NCI-H226 (cell line): ENCODE results near the gene ENOX1.
"Not testable (repeated sequence)": the region's sequence is repeated elsewhere in the genome, so short reads cannot be mapped to it uniquely, and the experiment has no call there.

Experiments
- DNase-seq: peaks from one replicate; pipeline ENCODE4 v3.0.0-alpha.2; 2015

The ENOX1 gene

DNA sequence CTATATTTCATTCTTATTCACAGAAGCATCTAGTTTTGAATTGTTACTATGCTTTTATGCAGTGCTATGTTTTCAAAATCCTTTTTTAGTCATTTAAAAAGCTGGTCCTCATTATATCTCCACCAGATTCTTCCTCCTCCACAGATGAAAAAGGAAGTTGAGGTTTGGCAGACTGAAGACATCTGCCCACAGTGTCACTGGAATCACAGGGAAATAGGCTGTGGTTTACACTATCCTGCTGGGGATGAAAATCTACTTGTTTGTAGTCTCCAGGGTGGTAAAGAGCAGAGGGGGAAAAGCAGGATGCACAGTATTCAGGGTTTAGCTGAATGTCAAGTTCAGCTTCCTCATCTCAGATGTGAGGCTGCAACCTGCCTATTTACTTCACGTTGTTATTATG lies 412.2 kb downstream of the ENOX1 start:
- DNase-seq = peak; percentile 32

GRCh38 chr13:43373400-43373799 lies 413.4 kb downstream of the ENOX1 start:
- no peak for DNase-seq

DNA sequence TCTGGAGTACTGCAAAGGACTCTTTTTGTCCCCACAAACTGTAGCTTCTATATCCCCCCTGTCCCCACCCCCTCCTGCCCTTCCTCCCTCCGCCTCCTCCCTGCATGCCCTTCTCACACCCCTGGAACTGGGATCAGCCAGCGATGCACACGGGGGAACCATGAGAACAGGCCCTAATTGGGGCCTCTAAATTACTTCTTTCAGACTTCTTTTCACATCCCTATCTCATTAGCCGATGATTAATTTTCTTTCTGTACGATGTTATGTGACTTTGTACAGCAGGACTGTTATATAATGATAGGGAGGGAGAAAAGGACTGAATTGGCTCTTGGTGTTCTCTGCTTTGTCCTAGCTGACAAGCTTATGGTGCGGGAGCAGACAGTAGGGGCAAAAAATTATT lies 415.9 kb downstream of the ENOX1 start:
- DNase-seq = no peak

DNA sequence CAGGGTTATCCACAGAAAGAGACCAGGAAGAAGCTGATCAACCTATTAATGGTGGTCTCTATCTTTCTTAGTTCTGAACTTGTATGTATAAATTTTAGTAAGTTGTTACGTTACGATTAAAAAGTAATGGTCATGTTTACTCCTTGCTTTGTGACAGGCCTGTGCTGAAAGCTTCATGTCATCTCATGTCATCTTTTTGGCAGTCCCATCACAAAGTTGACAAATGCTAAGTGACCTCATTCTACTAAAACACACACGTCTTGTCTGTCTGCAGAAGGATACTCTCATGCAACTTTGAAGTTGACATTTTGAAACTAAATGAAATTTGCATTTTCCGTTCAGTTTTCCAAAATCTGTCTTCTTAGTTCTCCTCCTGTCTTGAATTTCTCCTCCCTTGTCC lies 417.5 kb downstream of the ENOX1 start:
- DNase-seq = no peak

DNA sequence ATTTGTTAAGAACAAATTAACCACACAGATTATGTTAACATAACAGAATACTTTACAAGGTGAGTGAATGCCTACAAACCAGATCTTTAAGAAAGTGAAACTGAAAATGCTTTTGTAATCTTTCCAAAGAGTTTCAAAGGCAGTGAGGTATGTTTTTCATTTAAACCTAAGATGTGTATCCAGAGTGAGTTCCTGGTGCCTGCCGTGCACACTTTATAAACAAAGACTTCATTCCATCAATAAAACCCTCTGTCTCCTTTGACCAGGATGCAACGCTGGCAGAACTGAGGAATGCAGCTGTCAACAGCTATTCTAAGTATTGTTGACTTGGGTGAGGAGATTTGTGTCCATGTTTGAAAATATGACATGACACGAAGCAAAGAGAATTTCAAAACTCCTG lies 418.8 kb downstream of the ENOX1 start:
- DNase-seq = peak; percentile 9

DNA sequence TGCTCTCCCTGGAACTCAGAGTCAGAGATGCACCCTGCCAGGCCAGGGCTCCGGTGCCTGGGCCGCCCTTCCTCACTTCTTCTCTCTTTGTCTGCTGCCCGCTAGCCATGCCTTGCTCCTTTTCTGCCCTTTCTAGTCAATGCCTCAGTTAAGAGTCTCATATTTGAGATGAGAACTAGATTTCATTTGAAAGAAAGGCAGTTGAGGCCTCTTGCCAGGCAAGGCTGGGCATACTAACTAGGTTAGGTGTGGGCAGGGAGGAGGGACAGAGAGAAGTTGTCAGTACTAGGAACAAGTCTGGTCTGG lies 421.8 kb downstream of the ENOX1 start:
- DNase-seq = no peak

DNA sequence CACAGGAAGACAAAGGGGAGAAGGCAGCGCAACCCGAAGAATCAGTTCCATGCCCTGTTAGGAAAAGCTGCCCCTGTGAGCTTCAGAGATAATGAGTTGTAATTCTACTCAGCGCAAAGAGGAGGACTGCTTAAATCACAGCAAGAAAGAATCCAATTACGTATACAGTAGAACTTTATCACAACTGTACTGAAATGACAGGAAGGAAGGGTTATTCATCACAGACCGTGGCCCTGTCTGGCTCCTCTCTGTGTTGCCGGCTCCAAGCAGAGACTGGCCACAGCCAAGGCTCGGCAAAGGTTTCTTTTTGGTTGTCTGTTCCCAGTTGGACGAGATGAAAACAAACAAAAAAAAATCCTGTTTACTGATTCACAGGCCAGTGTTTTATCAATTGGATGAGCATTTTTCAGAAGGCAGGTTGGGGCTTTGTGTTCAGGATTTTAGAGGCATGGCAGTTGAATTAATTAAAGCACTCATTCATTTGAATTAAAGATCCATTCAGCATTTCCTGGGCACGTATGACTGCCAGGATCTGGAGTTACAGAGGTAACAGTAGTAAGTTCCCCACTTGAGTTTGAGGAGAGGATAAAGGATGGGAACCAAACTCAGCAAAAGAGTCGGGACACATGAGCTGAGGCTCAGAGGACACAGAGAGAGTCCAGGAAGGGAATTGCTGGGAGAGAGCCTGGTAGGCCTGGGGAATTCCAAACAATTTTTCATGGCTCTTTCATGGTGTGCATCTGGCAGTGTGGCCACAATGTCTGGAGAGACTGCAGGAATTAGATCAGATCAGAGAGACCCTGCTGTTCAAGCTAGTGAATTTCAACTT lies 422.3 kb downstream of the ENOX1 start:
- DNase-seq = no peak

DNA sequence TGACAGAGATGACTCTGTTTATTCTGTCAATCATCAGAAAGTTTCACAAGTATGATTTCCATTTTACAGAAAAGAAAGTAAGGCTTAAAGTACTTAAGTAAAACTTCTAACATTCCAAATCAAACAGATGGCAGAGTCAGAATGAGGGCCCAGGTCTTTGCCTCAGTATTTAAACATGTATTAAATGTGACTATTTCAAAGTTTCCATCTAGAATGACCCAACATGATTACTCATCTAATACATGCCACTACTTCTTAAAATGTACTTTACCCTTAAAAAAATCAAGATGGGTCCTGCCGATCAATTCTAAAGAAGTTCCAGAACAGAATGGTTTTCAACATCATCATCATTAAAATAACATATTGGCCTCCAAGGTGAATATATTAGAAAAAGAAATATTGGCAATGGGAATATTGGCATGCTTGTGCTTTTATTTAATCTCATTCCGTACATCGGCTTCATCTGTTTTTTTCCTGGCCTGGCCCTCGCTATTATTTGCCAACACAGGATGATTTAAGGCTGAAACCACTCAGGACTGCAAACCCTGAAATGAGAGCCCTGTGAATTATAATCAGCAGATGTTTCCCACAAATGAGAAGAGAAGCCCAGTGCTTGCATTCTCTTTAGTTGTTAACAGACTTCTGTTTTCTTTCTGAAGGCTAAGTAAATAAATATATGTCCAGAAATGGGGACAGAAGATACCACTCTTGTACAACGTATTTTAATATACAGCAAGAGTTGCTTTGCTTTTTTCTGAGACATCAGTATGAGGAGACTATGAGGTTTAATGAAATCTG lies 423.4 kb downstream of the ENOX1 start:
- DNase-seq = no peak

DNA sequence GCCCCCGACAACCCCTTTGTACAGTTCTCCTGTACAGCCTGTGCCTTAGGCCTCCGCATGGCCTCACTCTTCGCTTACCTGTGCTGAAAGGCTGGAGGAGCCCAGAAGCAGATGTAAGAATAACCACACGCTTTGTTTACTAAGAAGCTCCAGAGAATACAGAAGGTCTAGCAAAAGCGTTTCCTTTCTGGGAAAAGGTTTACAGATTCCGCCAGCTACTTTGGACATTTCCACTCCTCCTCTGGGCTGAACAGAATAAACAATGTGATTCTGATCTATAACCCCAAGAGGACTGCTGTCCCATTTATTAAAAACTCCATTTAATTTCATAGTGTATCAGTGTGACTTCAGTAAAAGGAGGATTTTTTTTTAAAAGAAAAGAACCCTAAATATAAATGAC lies 424.2 kb downstream of the ENOX1 start:
- DNase-seq = no peak

DNA sequence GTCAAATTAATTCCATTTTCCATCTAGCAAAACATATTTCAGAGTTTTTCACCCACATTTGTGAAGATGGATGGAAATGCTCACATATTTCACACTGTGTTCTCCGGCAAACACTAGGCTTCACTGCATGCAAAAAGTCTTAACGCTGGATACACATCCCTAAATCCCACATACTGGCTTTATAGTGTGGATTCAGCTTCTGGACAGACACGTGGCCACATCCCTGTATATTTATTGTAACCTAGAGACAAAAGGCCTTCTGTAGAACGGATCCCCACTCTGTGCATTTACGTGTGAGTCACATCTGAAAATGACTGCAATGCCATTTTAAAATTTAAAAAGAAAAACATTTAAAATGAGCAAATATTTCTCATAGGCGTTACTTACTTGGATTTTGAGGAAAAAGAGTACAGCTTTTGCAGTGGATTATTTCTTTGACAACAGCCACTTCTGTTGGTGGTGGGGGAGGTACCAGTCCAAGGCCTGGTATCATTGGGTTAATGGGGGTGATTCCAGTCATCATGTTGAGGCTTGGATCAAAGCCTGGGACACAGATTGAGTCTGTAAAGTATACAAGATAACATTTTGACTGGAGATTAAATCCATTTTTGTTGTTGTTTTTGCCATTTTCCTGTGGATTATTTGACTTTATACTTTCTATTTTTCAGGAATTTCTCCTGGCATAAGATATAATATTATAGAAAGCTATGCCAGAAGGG lies 425.7 kb downstream of the ENOX1 start:
- no peak for DNase-seq

DNA sequence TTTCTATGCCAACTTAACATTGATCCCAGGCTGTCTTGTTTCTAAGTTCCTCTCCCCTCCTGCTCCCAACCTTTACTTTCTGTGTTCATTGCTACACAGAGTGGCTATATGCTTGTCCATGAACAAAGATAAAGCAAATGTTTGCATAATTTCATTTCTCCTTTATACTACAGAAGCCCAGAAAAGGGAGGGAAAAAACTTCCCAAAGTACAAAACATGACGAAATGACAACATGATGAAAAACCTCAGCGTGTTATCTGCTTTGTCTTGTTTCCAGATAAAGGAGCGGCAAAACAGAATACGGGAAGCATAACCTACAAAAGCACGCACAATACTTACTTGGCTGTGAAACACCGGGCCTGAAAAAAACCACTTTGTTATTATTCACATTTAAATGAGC lies 426.6 kb downstream of the ENOX1 start:
- no peak for DNase-seq

- no peak for DNase-seq
Measured at GRCh38 chr13:43359536-43359935, 427.2 kb downstream of the ENOX1 start.

DNA sequence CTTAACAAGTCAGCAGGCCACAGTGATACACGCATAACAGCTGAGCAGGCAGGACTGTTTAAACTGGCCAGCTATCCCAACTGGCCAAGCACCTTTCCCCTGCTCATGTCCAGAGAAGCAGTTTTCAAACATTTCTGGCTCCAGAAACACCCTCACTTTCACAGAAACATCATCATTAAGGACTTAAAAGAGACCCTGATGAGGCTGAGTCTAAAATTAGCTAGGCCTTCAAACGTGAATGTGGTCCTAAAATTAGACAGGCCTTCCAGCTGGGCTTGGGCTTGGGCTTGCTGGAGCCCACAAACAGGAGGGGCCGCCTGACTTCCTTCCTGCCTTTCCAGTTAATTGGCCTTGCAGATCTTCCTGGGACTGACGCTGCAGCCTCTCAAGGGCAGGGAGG lies 429.2 kb downstream of the ENOX1 start:
- DNase-seq = no peak

DNA sequence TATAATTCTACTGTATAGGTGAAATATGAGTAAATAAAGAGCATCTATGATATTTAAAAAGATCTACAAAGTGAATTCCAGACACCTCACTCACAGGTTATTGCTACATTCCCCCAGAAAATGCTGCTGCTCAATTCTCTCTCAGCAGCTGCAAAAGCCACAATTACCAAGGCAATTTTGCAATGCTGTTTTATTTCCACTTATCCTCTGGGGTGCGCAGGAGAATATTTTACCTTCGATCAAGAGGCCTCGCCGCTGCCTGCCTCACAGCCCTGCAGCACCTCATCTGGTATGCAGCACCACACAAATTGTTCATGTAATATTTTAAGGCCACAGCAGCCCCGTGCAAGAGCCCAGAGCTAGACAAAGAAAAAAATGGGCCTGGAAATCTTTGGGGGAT lies 430.2 kb downstream of the ENOX1 start:
- DNase-seq = no peak

DNA sequence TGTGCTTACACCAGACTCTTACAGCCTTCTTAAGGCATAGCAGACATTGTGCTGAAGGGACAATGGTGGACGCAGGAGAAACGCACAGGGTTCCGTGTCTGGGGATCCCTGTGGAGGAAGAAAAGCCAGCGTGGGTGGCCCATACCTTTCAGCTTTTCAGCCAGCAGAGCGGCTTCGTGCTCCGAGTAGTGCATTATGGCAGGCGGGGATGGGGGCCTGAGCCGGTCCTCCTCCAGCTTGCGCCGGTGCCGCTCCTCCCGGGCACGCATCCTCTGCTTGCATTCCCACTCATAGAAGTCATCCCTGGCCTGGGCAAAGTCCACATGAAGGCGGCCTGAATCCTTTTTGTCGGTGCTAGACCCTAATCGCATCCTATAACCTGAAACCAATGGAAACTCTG lies 431.0 kb downstream of the ENOX1 start:
- DNase-seq = no peak

- DNase-seq = no peak
Measured at GRCh38 chr13:43354153-43354945, 432.4 kb downstream of the ENOX1 start.

DNA sequence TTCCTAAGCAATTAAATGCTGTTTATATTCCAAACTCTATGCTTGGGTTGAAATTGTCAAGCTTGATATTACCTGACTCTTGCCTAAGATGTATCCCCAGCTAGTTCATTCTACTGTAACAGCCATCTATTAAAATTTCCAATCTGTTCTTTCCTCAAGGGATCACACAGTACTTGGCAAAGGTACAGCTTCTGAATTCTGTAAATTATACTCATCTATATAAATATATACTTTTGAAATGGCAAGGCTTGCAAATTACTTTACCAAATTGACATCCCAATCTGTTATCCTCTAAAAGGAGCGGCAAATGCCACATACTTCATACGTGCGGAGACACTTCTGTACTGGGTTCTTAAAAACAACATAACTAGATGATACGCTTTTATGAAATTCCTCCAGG lies 433.1 kb downstream of the ENOX1 start:
- no peak for DNase-seq

DNA sequence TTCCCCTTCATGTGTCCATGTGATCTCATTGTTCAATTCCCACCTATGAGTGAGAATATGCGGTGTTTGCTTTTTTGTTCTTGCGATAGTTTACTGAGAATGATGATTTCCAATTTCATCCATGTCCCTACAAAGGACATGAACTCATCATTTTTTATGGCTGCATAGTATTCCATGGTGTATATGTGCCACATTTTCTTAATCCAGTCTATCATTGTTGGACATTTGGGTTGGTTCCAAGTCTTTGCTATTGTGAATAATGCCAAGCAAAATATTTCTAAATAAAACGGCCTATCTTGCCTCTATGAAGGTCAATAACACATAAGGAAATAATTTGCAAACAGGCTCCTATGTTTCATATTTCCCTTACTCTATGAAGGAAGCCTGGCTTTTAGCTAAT lies 435.2 kb downstream of the ENOX1 start:
- not testable (repeated sequence) for DNase-seq

DNA sequence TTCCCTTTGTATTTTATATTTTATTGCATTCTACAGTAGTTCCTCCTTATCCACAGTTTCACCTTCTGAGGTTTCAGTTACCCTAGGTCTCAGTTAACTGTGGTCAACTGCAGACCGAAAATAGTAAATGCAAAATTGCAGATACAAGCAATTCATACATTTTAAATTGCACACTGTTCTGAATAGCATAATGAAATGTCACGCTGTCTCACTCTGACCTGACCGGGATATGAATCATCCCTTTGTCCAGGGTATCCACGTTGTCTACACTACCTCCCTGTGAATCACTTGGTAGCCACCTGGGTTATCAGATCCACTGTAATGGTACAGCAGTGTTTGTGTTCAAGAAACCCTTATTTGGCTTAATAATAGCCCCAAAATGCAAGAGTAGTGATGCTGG lies 438.4 kb downstream of the ENOX1 start:
- no peak for DNase-seq

DNA sequence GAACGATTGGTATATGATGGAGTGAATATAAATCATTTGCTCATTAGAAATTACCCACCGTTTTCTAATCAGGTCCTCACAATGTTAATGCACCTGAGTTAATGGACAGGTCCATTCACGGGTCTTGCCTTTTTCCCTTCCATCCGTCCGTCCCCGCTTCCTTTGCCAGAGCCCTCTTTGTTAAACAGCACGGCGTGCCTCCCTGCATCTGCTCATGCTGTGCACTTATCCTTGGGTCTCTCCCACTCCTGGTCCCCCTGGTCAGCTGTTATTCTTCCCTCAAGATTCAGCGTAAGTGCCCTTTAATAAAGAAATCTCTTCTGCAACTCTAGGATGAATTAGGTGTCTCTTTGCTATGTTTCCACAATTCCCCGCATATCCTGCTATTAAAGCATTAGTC lies 438.9 kb downstream of the ENOX1 start:
- no peak for DNase-seq

- no peak for DNase-seq
Measured at GRCh38 chr13:43346427-43346826, 440.3 kb downstream of the ENOX1 start.

DNA sequence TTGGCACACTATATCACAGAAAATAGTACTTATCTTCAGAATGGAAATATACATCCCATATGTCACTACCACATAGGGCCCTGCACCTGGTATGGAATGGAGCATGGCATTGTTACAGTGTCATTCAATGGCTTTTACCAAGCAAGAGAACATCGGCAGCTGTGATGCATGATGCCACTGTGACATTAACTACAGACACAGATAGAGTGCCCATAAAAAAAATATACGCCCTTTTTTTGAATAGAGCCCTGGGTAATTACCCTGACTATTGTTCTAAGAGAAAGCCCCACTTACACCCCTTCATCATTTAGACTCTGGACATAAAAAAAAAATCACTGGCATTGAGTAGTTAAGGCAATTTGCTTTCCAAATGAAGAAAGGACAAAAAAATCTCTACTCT lies 443.1 kb downstream of the ENOX1 start:
- no peak for DNase-seq
